AML-193 (cell line): ENCODE measurements around the gene CMTM4.
"Not testable (repeated sequence)": the region's sequence is repeated elsewhere in the genome, so short reads cannot be mapped to it uniquely, and the experiment has no call there.

Experiments used
- DNase-seq, 2 experiments: peaks; one replicate each; lab custom pipeline; 2025; lab: John Stamatoyannopoulos, UW

The CMTM4 gene

GRCh38 chr16:66673691-66674090, 22.9 kb downstream of the CMTM4 start:
- DNase-seq = no peak

DNA sequence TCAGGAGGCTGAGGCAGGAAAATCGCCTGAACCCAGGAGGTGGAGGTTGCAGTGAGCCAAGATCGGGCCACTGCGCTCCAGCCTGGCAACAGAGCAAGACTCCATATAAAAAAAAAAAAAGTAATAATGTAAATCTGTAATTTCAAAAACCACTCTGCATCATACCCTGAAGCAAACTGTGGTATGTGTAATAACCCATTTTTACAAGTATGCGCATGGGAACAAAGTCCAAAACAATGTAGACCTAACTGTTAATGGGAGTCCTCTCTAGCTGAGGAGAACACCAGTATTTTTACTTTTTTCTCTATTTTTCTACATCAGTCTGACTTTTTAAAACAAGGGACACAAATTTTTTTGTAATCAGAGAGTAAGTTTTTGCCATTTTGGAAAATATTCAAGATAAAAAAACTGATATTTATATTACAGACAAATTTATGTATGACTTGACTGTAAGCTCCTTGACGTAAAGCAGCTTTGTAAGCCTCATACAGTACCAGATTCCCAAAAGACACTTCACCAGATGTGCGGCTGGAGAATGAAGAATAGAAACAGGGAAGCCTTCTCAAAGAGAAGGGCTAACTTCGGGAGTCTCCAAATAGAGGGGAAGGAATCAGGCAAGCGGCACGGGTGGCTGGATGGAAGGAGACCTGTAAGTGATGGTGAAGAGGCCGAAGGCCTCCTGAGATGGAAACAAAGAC, 25.7 kb downstream of the CMTM4 start:
- no peak for DNase-seq

DNA sequence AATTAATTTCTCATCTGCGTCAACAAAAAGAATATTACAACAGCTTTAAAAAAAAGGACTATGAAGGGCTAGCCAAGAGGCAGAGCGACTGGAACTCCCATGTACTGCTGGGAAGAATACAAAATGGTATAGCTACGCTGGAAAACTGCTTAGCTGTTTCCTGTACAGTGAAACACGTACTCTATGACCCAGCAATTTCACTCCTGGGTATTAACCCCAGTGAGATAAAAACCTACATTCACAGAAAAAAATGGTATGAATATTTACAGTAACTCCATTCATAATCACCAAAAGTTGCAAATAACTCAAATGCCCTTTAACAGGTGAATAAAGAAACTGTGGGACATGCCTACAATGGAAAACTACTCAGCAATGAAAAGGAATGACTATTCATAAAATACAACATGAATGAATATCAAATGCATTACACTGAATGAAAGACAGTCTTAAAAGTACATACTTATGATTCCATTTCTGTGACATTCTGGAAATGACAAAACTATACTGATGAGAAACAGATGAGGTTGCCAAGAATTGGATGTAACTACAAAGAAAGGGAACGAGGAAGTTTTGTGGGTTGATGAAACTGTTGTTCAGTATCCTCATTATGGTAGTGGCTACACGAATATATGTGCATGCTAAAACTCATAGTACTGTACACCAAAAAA, 27.6 kb downstream of the CMTM4 start:
- no peak for DNase-seq

DNA sequence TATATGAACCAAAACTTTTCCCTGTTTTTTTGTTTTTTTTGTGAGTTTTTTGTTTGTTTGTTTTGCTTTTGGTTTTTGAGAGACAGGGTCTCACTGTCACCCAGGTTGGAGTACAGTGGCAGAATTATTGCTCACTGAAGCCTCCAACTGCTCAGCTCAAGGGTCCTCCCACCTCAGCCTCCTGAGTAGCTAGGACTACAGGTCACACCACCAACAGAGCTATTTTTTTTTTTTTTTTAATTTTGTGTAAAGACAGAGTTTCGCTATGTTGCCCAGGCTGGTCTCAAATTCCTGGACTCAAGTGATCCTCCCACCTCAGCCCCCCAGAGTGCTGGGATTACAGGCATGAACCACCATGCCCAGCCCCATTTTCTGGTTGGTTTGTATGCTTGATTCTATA, 28.6 kb downstream of the CMTM4 start:
- DNase-seq = no peak

- peak; percentile 37 to 55 for DNase-seq
Measured at GRCh38 chr16:66662445-66663194, 33.9 kb downstream of the CMTM4 start.

- not testable (repeated sequence) for DNase-seq
Measured at GRCh38 chr16:66661671-66662346, 34.7 kb downstream of the CMTM4 start.

DNA sequence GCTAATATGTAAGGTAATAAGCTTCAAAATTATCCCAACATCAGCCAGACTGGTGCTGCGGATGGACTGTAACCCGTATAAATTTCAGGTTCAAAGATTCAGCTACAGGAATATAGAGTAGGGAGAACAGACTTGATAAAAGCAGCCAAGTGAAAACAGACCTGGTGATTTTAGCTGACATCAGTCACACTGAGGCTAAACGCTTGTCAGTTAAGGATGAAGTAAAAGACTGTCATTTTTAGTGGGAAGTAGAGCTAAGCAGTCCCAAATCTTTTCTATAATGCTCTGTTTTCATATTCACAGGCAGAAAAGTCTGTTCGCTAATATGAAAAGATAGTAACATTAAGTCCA, 35.4 kb downstream of the CMTM4 start:
- no peak for DNase-seq

- no peak for DNase-seq
Measured at GRCh38 chr16:66660422-66661209, 35.9 kb downstream of the CMTM4 start.

DNA sequence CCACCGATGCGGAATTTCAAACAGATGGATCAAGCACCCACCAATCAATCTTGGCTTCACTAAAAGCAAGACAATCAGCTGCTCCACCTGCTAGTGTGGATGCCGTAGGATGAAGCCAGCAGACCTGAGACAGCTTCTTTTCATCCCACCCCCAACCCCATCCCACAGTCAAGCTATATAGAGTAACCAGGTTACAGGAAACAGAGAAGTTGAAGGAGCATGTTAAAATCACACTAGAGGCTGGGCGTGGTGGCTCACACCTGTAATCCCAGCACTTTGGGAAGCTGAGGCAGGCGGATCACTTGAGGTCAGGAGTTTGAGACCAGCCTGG, 37.7 kb downstream of the CMTM4 start:
- no peak for DNase-seq

DNA sequence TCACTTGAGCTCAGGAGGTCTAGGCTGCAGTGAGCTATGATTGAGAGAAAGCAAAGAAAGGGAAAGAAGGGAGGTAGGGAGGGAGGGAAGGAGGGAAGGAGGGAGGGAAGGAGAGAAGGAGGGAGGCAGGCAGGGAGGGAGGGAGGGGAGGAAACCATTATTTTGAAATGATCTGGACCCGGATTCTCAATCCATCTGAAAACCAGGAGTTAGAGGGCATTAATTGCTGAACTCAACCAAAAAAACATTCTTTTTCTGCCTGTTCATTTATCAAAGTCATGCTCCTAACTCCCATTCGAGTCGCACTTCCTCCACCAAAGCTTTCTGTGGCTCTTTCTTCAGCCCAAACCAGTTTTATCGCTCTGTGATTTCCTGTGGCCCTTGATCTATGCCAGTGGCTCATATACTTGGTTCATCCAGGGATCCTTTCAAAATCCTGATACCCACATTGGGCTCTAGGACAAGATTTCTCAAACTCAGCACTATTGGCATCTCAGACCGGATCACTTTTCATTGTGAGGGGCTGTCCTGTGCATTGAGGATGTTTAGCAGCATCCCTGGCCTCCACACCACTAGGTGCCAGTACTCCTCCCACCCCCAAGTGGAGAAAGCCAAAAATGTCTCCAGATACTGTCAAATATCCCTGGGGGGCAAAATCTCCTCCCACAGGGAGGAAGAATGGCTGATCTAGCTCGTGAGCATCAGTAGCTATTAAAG, 38.2 kb downstream of the CMTM4 start:
- no peak for DNase-seq

- no peak for DNase-seq
Measured at GRCh38 chr16:66656547-66656946, 40.0 kb downstream of the CMTM4 start.

DNA sequence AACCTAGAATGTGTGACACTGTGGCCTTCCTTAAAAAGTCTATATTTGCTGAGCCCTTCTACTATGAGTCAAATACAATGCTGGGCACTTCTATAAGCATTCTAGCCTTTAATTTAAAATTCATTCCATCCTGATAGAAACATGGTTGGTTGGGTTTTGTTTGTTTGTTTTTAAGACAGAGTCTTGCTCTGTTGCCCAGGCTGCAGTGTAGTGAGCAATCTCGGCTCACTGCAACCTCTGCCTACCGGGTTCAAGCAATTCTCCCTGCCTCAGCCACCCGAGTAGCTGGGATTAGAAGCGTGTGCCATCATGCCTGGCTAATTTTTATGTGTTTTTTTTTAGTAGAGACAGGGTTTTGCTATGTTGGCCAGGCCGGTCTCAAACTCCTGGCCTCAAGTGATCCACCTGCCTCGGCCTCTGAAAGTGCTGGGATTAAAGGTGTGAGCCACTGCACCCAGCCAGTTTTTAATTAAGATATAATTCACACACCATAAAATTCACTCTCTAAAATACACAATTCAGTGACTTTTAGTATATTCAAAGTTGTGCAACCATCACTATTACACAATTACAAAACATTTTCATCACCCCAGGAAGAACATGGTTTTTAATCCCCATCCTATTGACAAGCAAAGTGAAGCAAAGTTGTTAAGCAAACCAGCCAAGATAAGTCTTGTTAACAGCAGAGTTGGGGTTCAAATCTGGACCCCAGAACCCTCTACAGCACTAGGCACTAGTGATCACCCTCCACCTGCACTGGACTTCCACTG, 42.8 kb downstream of the CMTM4 start:
- peak; percentile 49 to 61 for DNase-seq

- DNase-seq = no peak
Measured at GRCh38 chr16:66652661-66653360, 43.7 kb downstream of the CMTM4 start.

- DNase-seq = peak; percentile 6 to 21
Measured at GRCh38 chr16:66651965-66652364, 44.6 kb downstream of the CMTM4 start.

- no peak for DNase-seq
Measured at GRCh38 chr16:66651474-66651765, 45.1 kb downstream of the CMTM4 start.

GRCh38 chr16:66650707-66651473, 45.7 kb downstream of the CMTM4 start:
- peak; percentile 74 to 75 for DNase-seq

DNA sequence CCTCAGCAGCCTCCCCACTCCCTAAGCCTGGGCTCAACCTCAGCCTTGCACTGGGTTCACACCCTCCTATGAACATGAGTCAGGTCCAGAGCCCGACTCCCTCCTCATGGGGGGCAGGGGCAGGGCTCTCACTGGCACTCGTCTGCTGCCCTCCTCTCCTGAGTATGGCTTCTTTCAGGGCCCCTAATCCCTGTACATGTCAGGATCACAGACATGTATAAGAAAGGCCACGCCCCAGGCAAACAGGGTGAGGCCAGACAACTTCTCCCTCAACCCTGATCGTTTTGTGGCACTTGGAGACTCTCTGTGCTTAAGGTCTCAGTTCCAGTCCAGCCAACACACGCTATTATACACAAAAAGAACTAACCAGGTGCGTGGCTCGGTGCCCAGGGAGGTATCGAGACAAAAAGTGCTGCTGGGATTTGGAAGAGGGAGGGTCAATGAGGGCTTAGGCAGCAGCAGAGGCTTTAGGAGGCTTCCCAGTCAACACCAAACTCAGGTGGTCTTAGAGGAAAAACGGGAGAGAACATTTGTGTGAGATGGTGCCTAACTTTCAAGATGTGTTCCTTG, 46.8 kb downstream of the CMTM4 start:
- no peak for DNase-seq

- DNase-seq = no peak
Measured at GRCh38 chr16:66649167-66649566, 47.4 kb downstream of the CMTM4 start.

- DNase-seq = no peak
Measured at GRCh38 chr16:66647866-66648265, 48.7 kb downstream of the CMTM4 start.
